Measurements from ENCODE around the gene DLEU7. TPM values are rescaled to one million over a fixed set of nuclear protein-coding genes. Genes with fewer than 3 reads are reported as not detected.

The DLEU7 gene
- total RNA-seq, 1 donor = not detected

GRCh38 chr13:50844084-50844875 is 788 bp upstream of the DLEU7 start:
- Histone ChIP-seq H3K4me1 (ENCODE audit: insufficient read depth, low read length) (no peaks in the 10 kb centered on the region), H3K4me2 (ENCODE audit: insufficient read depth, low read length) (no peak overlapping the region)

GRCh38 chr13:50842990-50843256 is 569 bp downstream of the DLEU7 start:
- Histone ChIP-seq H3K4me2 (ENCODE audit: insufficient read depth, low read length) (peak overlapping the region; percentile 35), H4K20me1 (ENCODE audit: insufficient read depth, low read length) (no peaks in the 10 kb centered on the region), H3K27ac (ENCODE audit: low read depth, low read length) (no peak overlapping the region), H3K27me3 (ENCODE audit: insufficient read depth, low read length) (no peaks in the 10 kb centered on the region), H3K4me3 (ENCODE audit: insufficient read depth, low read length) (peak overlapping the region; percentile 28), H2AFZ (ENCODE audit: low read length) (peak overlapping the region; percentile 18), H3K36me3 (ENCODE audit: insufficient read depth, low read length) (no peaks in the 10 kb centered on the region), H3K4me1 (ENCODE audit: insufficient read depth, low read length) (no peaks in the 10 kb centered on the region), H3K79me2 (ENCODE audit: insufficient read depth, low read length) (no peaks in the 10 kb centered on the region), H3K9me3 (ENCODE audit: low read depth, low read length) (no peaks in the 10 kb centered on the region)
- DNase-seq (ENCODE audit: insufficient read length, low spot score, missing footprints) = peak; percentile 29
- no peak for TF ChIP-seq CTCF (IDR thresholded peaks at IDR 0.05; ENCODE audit: extremely low read depth, low read depth, low read length)

More at GRCh38 chr13:50844084-50844875, 788 bp upstream of the DLEU7 start:
- Histone ChIP-seq H3K27me3 (ENCODE audit: insufficient read depth, low read length) (no peaks in the 10 kb centered on the region), H3K79me2 (ENCODE audit: insufficient read depth, low read length) (no peaks in the 10 kb centered on the region), H3K27ac (ENCODE audit: low read depth, low read length) (no peak overlapping the region), H2AFZ (ENCODE audit: low read length) (no peak overlapping the region), H4K20me1 (ENCODE audit: insufficient read depth, low read length) (no peaks in the 10 kb centered on the region), H3K4me3 (ENCODE audit: insufficient read depth, low read length) (no peak overlapping the region), H3K9me3 (ENCODE audit: low read depth, low read length) (no peaks in the 10 kb centered on the region), H3K36me3 (ENCODE audit: insufficient read depth, low read length) (no peaks in the 10 kb centered on the region)
- TF ChIP-seq CTCF (IDR thresholded peaks at IDR 0.05; ENCODE audit: extremely low read depth, low read depth, low read length) = no peak
- no peak for DNase-seq (ENCODE audit: insufficient read length, low spot score, missing footprints)

DNA sequence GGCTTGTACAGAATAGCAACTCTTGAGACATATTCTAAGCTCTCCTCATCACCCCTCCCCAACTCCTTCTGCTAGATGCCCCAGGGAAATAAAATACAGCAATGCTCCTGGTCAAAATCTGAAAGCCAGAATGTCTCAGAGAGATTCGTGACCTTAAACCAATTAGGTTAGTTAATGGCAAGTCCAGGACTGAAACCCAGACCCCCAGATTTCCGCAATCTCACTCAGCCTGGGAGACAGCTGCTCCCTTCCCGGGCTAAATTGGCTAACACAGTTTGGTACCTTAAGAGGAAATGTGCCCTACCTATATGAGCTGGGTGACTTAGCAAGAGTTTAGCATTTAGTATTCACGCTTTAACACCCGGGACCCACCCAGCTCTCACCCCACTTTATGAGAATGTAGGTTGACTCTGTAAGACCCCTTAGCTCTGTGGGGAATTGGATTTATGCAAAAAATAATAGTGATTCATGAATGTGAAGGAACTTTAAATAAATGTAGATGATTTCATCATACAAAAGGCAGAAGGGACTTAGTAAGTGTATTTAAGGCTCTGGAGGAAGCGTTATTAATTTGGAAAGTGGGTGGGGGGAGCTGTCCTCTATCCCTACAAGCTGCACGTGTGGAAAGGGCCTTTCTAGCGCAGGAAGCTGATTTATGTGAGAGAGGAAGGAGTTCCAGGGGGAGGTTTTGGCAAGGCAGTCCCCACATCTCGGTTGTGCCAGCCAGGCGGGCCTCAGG is 1.1 kb downstream of the DLEU7 start:
- no peak overlapping the region for H2AFZ ChIP-seq (ENCODE audit: low read length)
- H3K4me2 ChIP-seq (ENCODE audit: insufficient read depth, low read length) = no peak overlapping the region
- H3K27me3 ChIP-seq (ENCODE audit: insufficient read depth, low read length) = no peaks in the 10 kb centered on the region
- DNase-seq (ENCODE audit: insufficient read length, low spot score, missing footprints) = no peak
- TF ChIP-seq CTCF (IDR thresholded peaks at IDR 0.05; ENCODE audit: extremely low read depth, low read depth, low read length) = no peak
- no peaks in the 10 kb centered on the region for H3K36me3 ChIP-seq (ENCODE audit: insufficient read depth, low read length)
- H3K4me3 ChIP-seq (ENCODE audit: insufficient read depth, low read length) = no peak overlapping the region
- H3K4me1 ChIP-seq (ENCODE audit: insufficient read depth, low read length) = no peaks in the 10 kb centered on the region
- H3K9me3 ChIP-seq (ENCODE audit: low read depth, low read length) = no peaks in the 10 kb centered on the region
- H3K27ac ChIP-seq (ENCODE audit: low read depth, low read length) = no peak overlapping the region
- H3K79me2 ChIP-seq (ENCODE audit: insufficient read depth, low read length) = no peaks in the 10 kb centered on the region
- H4K20me1 ChIP-seq (ENCODE audit: insufficient read depth, low read length) = no peaks in the 10 kb centered on the region

DNA sequence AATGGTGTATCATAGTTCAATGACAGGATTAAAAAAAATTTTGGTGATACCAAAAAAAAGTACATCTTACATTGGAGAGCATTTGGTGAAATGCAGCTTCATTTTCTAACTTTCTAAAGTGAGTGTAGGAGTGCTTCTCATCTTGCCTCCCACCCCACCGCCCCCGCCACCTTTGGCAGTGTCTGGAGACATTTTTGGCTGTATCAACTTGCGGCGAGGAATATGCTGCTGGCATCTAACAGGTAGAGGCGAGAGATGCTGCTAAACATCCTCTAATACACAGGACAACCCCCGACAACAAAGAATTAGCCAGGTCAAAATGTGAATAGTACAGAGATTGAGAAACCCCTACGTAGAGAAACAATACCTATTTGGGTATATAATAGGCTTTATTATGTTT is 1.7 kb downstream of the DLEU7 start:
- Histone ChIP-seq H2AFZ (ENCODE audit: low read length) (no peak overlapping the region), H3K36me3 (ENCODE audit: insufficient read depth, low read length) (no peaks in the 10 kb centered on the region), H3K9me3 (ENCODE audit: low read depth, low read length) (no peaks in the 10 kb centered on the region), H3K4me1 (ENCODE audit: insufficient read depth, low read length) (no peaks in the 10 kb centered on the region), H3K27ac (ENCODE audit: low read depth, low read length) (no peak overlapping the region), H3K79me2 (ENCODE audit: insufficient read depth, low read length) (no peaks in the 10 kb centered on the region), H3K27me3 (ENCODE audit: insufficient read depth, low read length) (no peaks in the 10 kb centered on the region), H3K4me2 (ENCODE audit: insufficient read depth, low read length) (no peak overlapping the region), H3K4me3 (ENCODE audit: insufficient read depth, low read length) (no peak overlapping the region), H4K20me1 (ENCODE audit: insufficient read depth, low read length) (no peaks in the 10 kb centered on the region)
- DNase-seq (ENCODE audit: insufficient read length, low spot score, missing footprints) = no peak
- TF ChIP-seq CTCF (IDR thresholded peaks at IDR 0.05; ENCODE audit: extremely low read depth, low read depth, low read length) = no peak

Measured in osteoblast (primary cell).